GM18505 (cell line): ENCODE measurements around the gene KANSL1.
A peak's percentile ranks its signal among the peaks of the same experiment; 100 is the strongest.
"Not testable (repeated sequence)": the region's sequence is repeated elsewhere in the genome, so short reads cannot be mapped to it uniquely, and the experiment has no call there.

Source experiments
- ATAC-seq: cut with Tn5 transposase; IDR thresholded peaks from one replicate; pipeline ENCODE4 v1.9.1; 2021; ENCODE audit not compliant: unreplicated experiment
- POLR2A ChIP-seq: IDR thresholded peaks from 4 replicates; pipeline ENCODE4 v1.6.1; 2011; ENCODE audit warnings: borderline replicate concordance; ENCODE audit not compliant: insufficient read depth, insufficient read length; ENCODE audit errors: extremely low read depth

Gene KANSL1

DNA sequence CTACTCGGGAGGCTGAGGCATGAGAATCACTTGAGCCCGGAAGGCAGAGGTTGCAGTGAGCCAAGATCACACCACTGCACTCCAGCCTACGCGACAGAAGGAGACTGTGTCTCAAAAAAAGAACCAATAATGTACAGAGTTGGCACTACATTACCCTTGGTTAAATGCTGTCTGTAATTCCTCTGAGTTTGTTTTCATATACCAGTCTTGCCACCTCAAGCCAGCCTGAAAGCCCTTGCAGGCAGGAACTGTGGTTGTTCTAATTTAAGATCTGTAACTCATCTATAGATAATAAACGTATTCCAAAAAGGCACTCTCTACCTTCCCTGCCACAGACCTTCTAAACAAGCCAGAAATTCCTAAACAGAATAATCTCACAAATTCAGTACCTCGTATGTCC is 4.3 kb upstream of the KANSL1 start:
- TF ChIP-seq POLR2A: no peak
- ATAC-seq: no peak

DNA sequence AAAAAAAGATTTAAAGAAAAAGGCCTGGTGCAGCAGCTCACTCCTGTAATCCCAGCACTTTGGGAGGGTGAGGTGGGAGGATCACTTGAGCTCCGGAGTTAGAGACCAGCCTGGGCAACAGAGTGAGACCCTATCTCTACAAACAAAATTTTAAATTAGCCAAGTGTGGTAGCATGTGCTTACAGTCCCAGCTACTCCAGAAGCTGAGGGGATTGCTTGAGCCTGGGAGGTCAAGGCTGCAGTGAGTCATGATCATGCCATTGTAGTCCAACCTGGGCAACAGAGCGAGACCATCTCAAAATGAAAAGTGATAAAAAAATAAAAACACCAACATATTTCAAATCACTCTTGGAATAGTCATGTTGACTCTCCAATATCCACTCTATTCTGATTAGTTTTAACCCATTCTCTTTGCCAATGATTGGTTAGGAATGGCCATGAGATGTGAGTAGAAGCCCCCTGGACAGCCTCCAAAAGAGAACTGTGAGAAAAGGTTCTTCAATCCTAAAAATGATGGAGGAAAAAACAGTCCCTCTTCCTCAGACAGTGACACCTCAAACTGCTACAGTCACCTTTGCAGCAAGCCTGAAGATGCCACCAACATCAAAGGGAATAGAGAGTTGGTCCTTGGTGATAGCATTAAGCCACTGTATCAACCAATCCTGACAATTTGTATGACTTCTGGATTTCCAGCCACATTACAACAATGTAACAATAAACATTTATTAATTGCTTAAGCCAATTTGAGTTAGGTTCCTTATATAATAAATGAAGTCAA is 2.9 kb upstream of the KANSL1 start:
- ATAC-seq: no peak
- TF ChIP-seq POLR2A: no peak

DNA sequence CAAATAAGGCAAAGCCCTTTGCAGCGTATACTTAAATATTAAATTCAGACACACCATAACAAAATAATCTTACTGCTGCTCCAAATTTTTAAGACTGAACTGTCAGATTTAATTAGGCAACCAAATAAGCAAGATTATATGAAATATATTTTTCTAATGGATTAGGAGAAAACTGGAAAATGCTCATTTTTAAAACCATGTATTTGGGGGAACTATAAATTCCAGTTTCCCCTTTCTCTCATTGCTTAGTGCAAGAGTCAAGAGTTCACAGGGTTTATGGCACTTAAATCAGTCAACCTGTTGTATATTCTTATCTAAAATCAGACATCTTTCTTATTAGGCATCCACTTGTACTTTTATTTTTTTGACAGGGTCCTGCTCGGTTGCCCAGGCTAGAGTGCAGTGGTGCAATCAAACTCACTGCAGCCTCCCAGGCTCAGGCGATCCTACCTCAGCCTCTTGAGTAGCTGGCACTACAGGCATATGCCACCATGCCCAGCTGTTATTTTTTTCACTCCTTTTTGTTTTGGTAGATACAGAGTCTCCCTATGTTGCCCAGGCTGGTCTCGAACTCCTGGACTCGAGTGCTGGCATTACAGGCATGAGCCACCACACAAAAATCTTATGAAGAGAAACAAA is 2.1 kb upstream of the KANSL1 start:
- ATAC-seq: no peak
- TF ChIP-seq POLR2A: no peak

DNA sequence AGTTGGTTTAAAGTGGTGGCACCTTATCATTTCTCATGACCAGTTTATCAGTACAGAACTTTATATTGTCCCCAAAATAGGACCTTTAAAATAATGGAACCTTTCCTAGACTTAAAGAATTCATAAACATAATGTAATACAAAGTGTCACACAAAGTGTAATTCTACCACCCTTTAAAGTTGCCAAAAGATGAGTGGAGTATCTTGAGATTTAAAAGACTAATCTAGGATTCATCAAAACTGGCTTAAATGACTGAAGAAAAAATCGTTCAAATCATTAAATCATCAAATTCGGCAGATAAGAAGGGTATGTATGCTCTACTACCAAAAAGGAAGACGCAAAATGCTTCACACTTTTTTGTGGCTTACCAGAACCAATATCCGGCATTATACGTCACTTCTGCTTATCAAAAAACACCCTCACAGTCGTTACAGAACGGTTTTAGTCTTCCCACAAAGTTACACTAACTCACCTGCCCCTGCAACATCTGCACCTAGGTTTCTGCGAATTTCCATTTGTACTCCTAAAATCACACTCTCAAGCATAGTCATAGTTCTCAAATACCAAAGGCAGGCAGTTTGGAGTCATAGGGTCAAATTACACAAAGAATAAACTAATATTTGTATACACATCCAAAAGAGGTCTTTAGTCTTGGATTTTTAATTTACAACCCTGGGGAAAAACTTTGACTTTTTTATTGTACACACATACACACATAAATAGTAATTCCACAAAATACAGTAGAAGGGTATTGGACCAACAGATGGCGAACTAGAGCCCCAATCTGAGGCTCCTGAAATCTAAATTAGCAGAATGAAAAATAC is 1.4 kb upstream of the KANSL1 start:
- TF ChIP-seq POLR2A: peak; percentile 43
- ATAC-seq: no peak

DNA sequence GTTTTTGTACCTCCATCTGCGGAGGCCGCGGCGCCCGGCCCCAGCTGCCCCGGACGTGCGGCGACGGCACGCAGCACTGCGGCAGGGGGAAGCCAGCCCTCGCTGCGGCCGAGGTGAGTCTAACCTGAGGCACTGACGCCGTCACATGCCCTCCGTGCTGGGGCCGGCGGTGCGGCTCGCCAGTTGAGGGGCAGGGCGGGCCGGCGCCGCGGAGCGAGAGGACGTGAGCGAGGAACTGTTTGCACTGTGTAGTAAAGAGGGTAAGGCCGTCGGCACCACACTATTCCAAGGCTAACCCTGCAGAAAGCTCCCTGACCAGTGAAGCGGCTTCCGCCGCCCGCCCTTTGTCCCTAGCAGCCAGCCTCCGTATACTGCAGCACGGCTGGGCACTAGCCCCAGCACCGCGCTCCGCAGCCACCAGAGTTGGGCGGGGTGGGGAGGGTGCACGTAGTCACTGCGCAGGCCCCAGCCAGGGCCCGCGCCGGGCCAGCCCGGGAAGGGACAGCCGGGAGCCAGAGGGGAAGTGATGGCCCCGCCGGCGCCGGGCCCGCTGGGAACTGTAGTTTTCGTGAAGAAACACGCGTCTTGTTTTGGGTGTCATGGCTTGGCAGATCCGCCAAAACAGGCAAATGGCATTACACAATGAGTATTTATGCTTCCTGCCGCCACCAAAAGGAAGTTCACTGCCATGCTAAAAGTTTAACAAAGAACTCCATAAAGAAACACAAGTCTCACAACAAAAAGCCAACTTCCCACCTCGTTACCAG is 580 bp upstream of the KANSL1 start:
- ATAC-seq: peak; percentile 56
- no peak for TF ChIP-seq POLR2A

DNA sequence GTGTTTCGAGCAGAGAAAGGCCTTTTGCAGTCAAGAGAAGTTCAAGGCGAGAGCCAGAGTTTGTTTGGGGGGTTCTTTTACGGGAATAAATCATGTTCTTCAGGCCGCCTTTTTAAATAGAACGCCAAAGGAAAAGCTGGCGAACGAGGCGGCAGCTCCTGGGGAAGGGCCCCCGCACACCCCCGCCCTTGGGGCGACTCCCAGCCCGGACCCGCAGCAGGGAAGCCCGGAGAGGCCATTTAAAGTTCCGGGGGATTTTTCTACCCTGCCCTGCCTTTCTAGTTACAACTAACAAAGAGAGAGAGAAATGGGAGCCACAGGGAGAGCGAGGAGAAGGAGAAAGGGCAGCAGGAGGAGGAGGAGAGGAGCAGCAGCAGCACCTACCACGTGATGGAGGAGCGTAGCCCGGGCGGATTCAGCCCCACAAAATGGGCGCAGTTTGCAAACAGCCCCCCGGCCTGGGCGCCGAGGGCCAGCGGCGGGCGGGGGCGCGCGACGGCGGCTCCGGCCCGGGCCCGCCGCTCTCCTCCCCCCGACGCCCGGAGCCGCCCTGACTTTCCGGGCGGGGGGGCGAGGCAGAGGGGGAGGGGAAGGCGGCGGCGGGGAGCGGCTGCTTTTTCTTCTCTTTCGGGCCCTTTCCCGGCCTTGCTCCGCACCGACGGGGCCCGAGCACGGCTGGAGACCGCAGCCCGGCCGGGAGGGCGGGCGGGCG is 634 bp downstream of the KANSL1 start:
- peak; percentile 61 for TF ChIP-seq POLR2A
- ATAC-seq: peak; percentile 32

DNA sequence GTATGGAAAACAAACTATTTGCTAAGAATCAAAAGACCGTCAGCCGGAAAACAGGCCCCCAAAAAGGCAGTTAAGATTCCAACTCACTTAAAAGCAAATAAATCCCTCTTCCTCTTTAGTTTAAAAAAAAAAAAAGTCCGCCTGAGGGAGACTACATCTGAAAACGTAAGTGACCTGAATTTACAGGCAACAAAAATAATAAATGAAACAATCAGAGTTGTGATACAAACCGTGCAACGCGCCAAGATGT is 1.1 kb downstream of the KANSL1 start:
- ATAC-seq: no peak
- TF ChIP-seq POLR2A: no peak

DNA sequence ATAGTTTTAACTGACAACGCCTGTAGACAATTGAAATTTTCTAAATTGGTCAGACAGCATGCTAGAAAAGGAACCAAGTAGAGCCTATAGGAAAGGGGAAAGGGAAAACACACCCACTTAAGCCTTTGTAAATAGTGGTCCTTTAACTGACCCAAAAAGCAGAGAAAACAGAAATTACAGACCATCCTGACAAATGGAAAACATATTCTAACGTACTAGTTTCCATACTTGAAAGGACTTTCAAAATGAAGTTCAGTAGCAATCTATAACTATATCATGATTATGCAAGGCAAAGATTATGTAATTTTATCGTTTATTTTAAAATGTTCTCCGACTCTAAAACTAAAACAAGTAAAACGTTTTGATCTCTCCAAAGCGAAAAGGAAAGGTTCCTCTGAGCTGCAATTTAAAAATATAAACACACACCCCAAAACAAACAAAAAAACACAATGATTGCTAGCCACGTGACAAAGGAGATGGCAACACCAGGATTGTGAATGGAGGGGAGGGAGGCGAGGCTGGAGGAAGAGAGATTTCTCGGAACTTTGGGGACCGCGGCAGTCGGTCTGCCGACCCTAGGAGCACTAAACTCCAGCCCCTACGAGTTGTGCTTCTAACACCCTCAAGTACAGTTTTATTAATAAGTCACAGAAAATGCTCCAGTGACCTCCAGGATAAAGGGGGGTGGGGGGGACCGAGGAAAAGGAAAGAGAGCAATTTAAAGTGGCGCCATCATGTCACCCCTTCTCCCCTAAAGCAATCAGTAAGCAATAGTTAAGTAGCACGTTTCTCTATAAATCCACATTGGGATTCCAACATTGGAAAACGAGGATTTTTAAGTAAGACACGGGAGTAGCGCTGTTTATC is 1.7 kb downstream of the KANSL1 start:
- ATAC-seq: no peak
- no peak for TF ChIP-seq POLR2A

DNA sequence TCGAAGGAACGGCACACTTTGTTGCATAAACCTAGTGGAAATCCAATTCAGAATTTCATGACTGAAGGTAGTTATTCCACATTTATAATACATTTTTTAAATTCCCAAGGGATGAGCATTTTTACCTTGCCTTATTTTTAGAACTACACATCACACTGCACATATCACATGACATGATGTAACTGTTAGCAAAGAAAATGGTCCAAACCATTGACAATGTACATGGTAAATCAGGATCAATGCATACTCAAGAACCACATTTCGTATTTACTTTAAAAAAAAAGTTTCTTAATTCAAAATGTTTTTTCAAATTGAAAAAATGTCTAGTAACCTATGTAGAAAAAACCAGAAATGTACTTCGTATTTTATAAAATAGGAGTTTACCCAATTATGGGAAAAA is 2.5 kb downstream of the KANSL1 start:
- no peak for ATAC-seq
- no peak for TF ChIP-seq POLR2A

DNA sequence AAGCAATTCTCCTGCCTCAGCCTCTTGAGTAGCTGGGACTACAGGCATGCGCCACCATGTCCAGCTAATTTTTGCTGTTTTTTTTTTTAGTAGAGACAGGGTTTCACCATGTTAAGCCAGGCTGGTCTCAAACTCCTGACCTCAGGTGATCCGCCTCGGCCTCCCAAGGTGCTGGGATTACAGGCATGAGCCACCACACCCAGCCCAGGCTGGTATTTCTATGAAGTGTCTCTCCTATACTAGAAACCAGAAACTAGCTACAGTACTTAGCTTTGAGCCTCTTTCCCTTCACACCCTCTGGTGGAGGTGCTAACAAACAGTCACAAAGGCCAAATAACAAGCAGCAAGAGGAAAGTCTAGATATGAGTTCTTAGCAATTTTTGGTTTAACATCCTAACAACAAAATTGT is 6.4 kb downstream of the KANSL1 start:
- not testable (repeated sequence) for ATAC-seq

DNA sequence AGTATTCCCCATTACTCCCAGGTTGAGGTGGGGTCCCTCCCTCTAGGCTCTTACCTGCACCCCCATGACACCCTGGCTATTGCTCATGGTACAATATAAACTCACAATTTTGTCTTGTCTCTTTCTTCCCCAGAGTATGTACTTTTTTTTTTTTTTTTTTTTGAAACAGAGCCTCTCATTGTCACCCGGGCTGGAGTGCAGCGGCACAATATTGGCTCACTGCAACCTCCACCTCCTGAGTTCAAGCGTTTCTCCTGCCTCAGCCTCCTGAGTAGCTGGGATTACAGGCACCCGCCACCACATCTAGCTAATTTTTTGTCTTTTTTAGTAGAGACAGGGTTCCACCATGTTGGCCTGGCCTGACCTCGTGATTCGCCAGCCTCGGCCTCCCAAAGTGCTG is 8.5 kb downstream of the KANSL1 start:
- no peak for ATAC-seq
- TF ChIP-seq POLR2A: no peak

DNA sequence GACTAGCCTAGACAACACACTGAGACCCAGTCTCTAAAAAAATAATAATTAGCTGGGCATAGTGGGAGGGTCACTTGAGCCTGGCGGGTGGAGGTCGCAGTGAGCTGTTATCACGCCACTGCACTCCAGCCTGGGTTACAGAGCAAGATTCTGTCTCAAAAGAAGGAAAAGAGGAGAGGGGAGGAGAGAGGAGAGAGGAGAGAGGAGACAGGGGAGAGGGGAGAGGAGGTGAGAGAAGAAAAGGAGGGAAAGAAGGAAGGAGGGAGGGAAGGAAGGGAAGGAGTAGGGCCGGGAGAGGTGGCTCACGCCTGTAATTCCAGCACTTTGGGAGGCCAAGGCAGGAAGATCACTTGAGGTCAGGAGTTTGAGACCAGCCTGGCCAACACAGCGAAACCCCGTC is 9.8 kb downstream of the KANSL1 start:
- ATAC-seq: not testable (repeated sequence)
